HUDEP-2 (cell line): ENCODE results near the gene DRC1.

Experiments
- DNase-seq, 76 experiments: peaks; one replicate each; lab custom pipeline; 2025; ENCODE audit not compliant: unreplicated experiment in 76 of 76; lab: John Stamatoyannopoulos, UW

Gene DRC1

GRCh38 chr2:26489213-26489850 lies 87.6 kb downstream of the DRC1 start:
- no peak for DNase-seq

GRCh38 chr2:26491563-26492167 lies 89.9 kb downstream of the DRC1 start:
- no peak for DNase-seq

DNA sequence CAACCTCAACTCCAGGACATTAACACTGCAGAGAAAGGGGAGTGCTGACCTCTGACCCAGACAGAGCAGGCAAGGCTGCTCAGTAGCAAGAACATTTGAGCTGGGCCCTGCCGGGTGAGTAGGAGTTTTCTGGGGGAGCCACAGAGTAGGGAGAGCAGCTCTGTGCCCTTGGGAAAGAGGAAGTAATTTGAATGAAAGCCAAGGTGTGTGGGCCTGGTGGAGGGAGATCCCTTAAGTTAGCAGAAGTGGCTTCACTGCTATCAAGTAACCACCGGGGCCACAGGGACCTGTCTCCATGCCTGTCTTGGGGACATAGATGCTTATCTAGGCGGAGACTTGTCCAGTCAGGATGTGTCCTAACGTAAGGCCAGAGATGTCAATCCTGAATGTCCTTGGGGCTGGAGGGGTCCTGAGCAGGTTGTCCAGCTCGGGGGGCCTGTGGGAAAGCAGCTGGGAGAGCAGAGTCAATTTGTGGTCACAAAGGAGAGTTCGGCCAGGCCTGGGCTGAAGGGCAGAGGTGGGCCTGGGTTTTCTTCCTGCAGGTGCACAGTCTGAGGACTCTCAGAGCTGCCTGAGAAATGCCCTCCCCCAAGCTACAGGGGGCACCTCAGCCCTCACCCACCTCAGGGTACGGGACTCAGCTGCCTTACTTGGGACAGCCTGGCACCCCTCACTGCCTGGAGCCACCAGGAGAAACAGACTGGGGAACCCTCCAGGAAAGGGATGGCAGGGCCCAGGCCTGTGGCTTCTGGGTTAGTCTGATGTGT lies 91.2 kb downstream of the DRC1 start:
- DNase-seq = no peak

DNA sequence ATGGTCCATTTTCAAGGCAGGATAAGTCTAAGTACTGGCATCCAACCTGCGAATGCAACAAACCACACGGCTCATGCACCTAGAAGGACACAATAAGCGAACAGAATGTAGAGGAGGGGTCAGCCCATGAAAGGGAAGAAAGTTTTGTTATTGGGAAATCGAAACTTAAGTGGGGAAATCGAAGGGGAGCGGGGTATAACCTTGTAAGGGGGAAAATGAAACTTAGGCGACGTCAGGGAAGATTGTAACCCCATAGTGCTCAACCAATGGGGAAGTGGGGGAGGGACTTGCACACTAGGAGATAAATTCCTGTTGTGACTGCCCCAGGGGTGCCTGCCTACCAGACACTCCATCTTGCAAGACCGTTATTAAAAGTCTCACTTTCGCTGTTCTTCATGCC lies 91.8 kb downstream of the DRC1 start:
- DNase-seq = no peak

- DNase-seq = no peak
Measured at GRCh38 chr2:26494199-26494598, 92.5 kb downstream of the DRC1 start.

- DNase-seq = no peak
Measured at GRCh38 chr2:26494891-26495290, 93.2 kb downstream of the DRC1 start.

DNA sequence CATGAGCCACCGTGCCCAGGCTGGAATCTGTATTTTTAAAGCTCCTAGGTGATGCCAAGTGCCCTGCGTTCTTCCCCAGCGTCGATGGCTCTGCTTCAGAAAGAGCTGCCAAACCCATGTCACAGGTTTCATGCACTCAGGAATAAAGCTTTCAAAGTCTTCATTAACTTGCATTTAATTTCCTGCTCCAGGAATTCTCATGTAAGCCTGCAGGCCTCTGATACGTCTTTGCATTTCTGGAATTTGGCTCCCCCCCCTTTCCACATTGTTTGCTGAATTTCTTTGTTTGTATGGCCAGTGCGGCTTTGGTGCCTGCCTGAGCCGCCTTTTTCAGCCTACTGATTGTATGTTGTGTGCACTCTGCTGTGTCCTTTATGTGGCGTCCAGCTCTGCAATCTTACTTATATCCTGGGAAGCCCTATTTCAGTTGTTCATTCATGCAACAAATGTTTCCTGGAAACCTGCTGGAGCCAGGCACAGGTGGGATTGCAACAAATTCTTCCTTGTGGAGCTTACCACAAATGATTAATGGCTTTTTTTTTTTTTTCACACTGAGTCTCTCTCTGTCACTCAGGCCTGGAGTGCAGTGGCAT lies 94.1 kb downstream of the DRC1 start:
- no peak for DNase-seq

DNA sequence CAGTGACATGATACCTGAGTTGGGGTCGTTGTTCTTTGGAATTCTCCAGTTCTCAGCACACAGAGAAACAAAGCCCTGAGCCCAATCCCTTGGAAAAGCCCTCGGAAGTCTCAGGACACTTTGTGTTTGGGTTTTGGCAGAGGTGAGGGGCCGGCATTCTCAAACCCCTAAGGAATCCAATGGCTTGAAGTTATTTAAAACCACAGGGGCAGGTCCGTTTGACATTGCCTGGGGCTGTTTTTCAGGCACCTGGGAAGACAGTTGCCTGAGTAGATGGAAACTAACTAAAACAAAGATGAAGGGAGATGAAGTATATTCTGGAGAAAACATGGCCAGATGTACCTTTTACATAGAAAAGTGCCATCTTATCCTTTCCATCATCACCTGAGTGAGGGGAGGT lies 98.7 kb downstream of the DRC1 start:
- DNase-seq = no peak

DNA sequence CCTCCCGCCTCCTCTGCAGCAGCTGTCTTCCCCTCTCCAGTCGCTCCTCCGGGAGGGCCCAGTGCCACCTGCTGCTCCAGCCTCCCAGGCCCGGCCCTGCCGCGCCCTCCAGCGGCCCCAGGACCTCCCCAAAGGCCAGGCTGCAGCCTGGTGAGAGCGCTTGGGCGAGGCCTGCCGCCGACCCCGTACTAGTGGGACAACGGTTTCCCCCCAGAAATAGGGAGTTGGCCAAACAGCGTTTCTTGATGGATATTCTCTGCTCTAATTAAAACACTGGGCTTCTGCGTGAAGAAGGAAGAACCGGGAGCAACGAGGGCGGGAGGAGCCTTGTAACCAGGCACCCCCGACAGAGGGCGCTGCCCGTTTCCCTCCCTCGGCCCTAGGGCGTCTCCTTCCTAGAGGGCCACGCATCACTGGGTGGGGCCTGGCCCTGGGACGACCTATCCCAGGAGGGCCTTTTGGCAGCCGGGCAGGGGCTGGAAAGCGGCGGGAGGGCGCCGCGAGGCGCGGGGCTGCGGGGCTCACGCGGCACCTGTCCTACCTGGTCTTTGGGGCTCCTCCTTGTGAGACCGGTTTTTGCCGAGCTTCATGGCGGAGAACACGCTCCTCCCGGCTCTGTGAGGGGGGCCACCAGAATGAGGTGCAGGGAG lies 101.6 kb downstream of the DRC1 start:
- peak in 69 of 76 experiments; percentile 4 to 80 (median 58) for DNase-seq

- no peak for DNase-seq
Measured at GRCh38 chr2:26504002-26504401, 102.3 kb downstream of the DRC1 start.

DNA sequence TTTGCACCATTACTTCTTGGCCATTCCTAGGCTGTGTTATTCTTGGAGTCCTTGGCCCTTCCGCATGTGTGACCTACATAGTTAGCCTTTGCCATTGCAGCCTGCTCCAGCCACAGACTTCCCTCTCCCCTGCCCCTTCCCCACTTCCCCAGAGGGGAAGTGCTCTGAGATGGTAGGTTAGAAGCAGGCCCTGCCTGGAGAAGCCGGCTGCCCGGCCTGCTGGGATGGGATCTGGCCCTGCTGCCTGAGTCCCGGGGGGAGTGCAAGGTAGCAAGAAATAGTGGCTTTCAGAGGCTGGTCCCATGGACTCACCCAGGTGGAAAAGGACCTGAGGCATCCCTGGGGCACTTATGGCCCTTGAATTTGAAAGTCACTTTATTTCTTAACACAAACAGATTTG lies 104.6 kb downstream of the DRC1 start:
- DNase-seq = no peak
